ENCODE results near the gene CDR2.
"Not testable (repeated sequence)": the region's sequence is repeated elsewhere in the genome, so short reads cannot be mapped to it uniquely, and the experiment has no call there.

Gene CDR2

GRCh38 chr16:22301423-22301822, 73.0 kb downstream of the CDR2 start:
- not testable (repeated sequence) for DNase-seq

DNA sequence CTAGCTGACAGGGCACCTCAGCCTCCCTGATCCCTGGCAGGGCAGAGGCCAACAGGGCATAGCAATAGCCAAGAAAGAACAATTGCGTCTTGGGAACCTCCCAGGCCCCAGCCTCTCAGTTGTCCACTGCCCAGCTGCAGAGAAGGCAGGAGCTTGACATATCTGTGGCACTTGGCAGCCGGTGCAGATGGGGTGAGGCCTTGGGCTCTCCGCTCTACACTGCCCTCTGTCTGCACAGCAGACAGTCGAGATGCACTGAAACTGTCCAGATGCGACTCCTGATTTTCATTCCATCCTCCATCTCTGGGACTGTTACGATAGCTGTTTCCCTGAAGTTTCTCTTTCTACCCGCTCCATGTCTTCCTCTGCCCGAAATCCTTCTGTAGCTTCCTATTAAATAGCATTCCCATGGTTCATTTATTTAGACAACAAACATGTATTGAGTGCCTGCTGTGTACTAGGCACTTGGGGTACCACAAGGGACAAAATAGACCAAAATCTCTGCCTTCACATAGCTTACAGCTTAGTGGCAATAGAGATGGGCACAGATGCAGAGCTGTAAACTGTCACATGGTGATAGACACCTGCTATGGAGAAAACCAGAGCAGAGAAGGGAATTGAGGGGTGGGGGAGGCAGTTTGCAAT, 73.9 kb downstream of the CDR2 start:
- DNase-seq: no peak

DNA sequence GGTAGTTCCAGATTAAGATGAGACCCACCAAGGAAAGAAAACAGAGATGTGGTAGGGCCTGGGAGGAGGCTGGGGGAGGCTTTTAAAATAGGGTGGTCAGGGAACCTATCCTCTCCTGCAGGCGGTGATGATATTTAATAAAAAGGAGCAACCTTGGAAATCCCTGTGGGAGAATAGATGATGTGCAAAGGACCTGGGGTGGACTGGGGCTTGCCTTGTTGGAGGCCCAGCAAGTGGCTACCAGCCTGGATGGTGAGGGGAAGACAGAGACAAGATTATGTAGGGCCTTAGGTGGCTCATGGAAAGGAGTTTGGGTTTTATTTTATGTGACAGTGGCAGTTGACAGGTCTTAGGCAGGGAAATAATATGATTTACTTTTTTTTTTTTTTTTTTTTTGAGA, 75.4 kb downstream of the CDR2 start:
- no peak for DNase-seq

- DNase-seq: peak; percentile 55
Measured at GRCh38 chr16:22297871-22298733, 76.3 kb downstream of the CDR2 start.

DNA sequence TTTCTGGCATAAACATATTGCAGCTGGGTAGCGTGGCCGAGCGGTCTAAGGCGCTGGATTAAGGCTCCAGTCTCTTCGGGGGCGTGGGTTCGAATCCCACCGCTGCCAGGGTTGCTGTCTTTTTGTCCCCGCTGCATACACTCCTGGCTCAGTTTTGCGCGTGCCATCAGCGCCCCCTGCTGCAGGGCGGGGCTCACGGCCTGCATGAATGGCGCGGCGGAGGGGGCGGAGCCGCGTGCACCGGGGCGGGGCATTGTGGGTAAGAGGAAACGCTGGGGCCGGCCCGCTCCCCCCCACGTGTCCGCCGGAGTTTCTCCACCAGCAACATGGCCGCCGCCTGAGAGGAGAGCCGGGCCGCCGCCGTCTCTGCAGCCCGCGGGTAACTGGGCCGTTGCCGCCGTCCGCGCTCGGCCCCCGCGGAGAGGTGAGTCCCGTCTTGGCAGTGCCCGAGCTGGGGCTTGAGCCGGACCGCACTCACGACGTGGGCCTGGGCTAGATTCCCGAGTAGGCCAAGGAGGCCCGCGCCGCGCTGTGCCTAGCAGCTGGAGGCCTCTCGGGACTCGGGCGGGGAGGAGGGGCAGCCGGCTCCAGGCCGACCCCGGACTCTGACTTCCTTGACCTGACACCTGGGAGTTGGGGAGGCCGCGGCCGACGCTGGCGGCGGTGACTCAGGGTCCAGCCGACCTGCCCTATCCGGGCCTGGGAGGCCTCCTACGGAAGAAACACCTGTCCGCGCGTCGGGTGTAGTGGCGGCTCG, 77.1 kb downstream of the CDR2 start, which contains the start of gene POLR3E:
Gene POLR3E, plus strand, starts transcription at position 296 of the 757 bp plus-strand sequence. CDS start 5,560 bp downstream, outside the sequence.
- peak; percentile 98 for DNase-seq

DNA sequence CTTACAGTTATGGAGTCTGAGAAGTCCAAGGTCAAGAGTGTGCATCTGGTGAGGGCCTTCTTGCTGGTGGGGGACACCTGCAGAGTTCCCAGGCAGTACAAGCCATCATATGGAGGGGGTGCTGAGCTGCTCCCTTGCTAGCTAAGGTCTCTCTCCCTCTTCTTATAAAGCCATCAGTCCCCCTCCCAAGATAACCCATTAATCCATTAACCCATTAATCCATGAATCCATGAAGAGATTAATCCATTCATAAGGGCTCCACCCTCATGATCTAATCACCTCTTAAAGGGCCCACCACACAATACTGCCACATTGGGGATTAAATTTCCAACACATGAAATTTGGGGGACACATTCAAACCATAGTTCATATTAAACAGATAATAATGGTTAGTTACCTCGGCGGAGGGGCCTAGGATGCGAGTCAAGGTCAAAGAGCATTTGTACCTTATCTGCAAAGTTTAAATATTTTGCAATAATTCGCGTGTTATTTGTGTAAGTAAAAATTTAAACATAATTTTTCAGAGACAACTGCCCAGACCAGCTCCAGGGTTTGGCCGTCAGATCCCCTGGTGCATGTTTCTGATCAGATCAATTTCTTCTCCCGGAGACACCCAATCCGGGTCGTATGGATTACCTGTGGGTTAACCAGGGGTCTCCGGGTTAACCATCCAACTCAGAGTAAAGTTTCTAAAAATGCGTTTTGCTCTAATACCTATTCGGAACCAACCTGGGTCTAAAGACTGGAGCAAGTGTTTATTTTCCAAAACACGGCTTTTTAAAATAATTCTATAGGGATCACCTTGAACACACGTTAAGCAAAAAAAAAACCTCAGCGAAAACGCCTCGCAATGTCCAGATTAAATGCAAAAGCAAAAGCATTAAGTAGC, 78.0 kb downstream of the CDR2 start:
- DNase-seq: no peak

Measured in GOT3 (cell line).